Endothelial cell of umbilical vein (primary cell): ENCODE results near the gene PDE4B.

Source experiments
- CTCF ChIP-seq, 2 donors: IDR thresholded peaks; 1 replicate in 1 of 2; 2 replicates in 1 of 2; pipeline ENCODE4 v1.5.1; 2011; ENCODE audit warnings: low read length in 2 of 2, mild to moderate bottlenecking in 2 of 2, moderate library complexity in 2 of 2, control low read depth in 1 of 2, inconsistent platforms in 1 of 2, low read depth in 1 of 2; ENCODE audit not compliant: insufficient read depth in 1 of 2; ENCODE audit errors: extremely low read depth in 1 of 2
- EZH2 ChIP-seq: IDR thresholded peaks from 2 replicates; pipeline ENCODE4 v1.6.1; 2012; ENCODE audit warnings: borderline replicate concordance, low read depth, mild to moderate bottlenecking, moderate library complexity, low read length, inconsistent platforms; ENCODE audit not compliant: severe bottlenecking
- FOS ChIP-seq: IDR thresholded peaks from 2 replicates; pipeline ENCODE4 v1.6.1; 2011; ENCODE audit warnings: mild to moderate bottlenecking, low read length, moderate library complexity, borderline replicate concordance; ENCODE audit not compliant: insufficient read depth
- POLR2A ChIP-seq: IDR thresholded peaks from 2 replicates; pipeline ENCODE4 v1.6.1; 2012; ENCODE audit warnings: low read depth, mild to moderate bottlenecking, control low read depth, low read length
- POLR2AphosphoS5 ChIP-seq: IDR thresholded peaks from 2 replicates; pipeline ENCODE4 v1.6.1; 2012; ENCODE audit warnings: low read depth, mild to moderate bottlenecking, control low read depth, low read length, moderate library complexity; ENCODE audit not compliant: insufficient read depth

DNA sequence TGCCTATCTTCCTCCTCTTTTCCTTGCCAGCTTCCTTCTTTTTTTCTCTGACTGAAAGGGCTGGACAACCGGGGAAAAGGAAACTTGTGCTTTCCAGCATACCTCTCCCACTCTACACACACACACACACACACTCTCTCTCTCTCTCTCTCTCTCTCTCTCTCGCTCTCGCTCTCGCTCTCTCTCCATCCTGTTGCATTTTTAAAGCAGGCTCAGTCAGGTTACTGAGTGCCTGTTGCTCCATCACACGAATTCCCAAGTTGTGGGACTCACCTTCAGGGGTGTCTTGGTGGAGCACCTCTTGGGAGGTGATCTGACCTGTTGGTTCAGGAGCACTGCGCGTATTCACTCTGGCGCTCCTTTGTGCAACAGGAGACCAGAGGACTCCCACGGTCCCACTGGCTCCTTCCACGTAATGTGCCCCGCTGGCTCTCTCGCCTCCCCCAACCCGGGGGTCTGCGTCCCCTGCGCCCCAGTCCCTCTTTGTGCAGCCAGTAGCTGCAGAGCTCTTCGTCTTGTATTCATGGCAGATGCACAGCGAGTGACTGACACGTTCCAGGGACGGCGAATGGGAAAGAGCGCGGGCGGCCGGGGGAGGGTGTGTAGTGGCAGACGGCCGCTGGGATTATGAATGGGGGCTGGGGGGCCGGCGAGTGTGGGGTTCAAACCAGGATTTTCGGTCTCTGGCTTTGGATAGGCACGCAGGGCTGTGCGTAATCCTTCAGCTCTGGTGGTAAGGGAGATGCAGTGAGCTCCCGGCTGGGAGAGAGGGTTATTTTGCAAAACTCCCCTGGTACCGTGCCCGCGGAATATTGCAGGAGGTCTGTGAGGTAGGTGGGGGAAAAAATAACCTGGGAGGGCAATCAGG, 660 bp upstream of the PDE4B start:
- TF ChIP-seq CTCF (IDR thresholded peaks at IDR 0.05; ENCODE audit: extremely low read depth in 1 of 2, insufficient read depth in 1 of 2, low read depth in 1 of 2, low read length in 2 of 2) (no peak), POLR2A (no peak), FOS (no peak), POLR2AphosphoS5 (no peak), EZH2 (no peak)
